ENCODE data around the gene CTNNA3. TPM values are rescaled to one million over a fixed set of nuclear protein-coding genes. Genes with fewer than 3 reads are reported as not detected.

Gene CTNNA3
- total and polyA plus RNA-seq, 2 of the 4 experiments (the other 2 are of a cell fraction): 0.19 to 0.90 TPM

DNA sequence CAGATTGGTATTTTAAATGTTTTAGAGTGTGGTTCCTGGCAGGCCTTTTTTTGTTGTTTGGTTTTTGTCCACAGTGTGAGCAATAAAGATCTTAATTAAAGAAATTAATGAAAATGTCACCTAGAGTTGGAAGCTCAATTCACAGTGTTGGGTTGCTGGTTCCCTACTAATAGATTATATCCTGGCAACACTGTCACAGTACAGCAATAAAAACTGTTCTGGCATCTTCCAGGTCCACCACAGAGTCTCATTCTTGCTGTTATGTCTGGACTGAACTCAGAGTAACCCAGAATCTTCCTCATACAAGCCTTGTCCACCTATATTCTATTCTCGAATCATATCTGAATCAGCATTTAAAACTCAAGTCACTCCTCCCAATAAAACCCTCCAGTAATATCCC, 982.6 kb downstream of the CTNNA3 start:
- Histone ChIP-seq H3K4me1 (ENCODE audit: control insufficient read depth, insufficient read depth, low read length) (no peaks in the 10 kb centered on the region), H3K4ac (ENCODE audit: low read depth, low read length) (no peak overlapping the region), H2BK15ac (ENCODE audit: low read depth, low read length) (no peak overlapping the region), H3K4me2 (ENCODE audit: low read depth, low read length) (no peak overlapping the region), H3K9ac (ENCODE audit: low read depth, low read length) (no peak overlapping the region), H2BK20ac (ENCODE audit: low read depth, low read length) (no peak overlapping the region), H3K27ac (ENCODE audit: insufficient read depth, low read length) (no peak overlapping the region), H3K18ac (ENCODE audit: low read depth, low read length) (no peak overlapping the region), H3K23ac (ENCODE audit: low read depth, low read length) (no peak overlapping the region), H4K91ac (ENCODE audit: insufficient read depth, low read depth, low read length) (no peak overlapping the region), H3K79me1 (ENCODE audit: low read depth in 1 of 2, low read length in 2 of 2) (no peaks in the 10 kb centered on the region), H4K8ac (ENCODE audit: low read depth in 2 of 2, low read length in 2 of 2) (no peak overlapping the region), H3K9me1 (ENCODE audit: insufficient read depth, low read length) (no peaks in the 10 kb centered on the region), H3K56ac (ENCODE audit: extremely low read depth, insufficient read depth, low read length) (no peak overlapping the region), H2AK9ac (replicated peaks; ENCODE audit: low read depth, low read length, poor library complexity) (no peak overlapping the region), H2AK5ac (ENCODE audit: low read depth, low read length) (no peak overlapping the region), H2BK120ac (ENCODE audit: low read depth, low read length) (no peak overlapping the region), H2AFZ (replicated peaks; ENCODE audit: low read length, poor library complexity) (no peak overlapping the region), H3K4me3 (ENCODE audit: insufficient read depth, low read depth, low read length) (no peak overlapping the region), H3K36me3 (ENCODE audit: control insufficient read depth, insufficient read depth, low read length) (no peaks in the 10 kb centered on the region), H3K14ac (replicated peaks; ENCODE audit: low read depth, low read length) (no peak overlapping the region), H3K27me3 (ENCODE audit: control insufficient read depth, insufficient read depth, low read length) (no peaks in the 10 kb centered on the region), H4K20me1 (ENCODE audit: insufficient read depth, low read length) (no peaks in the 10 kb centered on the region), H4K5ac (ENCODE audit: low read depth, low read length) (no peak overlapping the region), H2BK5ac (ENCODE audit: low read depth, low read length, poor library complexity, severe bottlenecking) (no peak overlapping the region), H3K9me3 (ENCODE audit: control insufficient read depth, insufficient read depth, low read length) (no peaks in the 10 kb centered on the region)
- intact Hi-C loops (cut with micrococcal nuclease) (no loop called here), dilution Hi-C loops (cut with HindIII; ENCODE audit: low sequenced_read_pairs, unreplicated experiment) (no loop called here), in situ Hi-C loops (cut with MboI; ENCODE audit: low sequenced_read_pairs) (no loop called here)
- ChIA-PET POLR2A (ENCODE audit: unreplicated experiment) (no interaction called here), CTCF (no interaction called here)
- ATAC-seq (ENCODE audit: low read depth) (no peak), DNase-seq (no peak)
- TF ChIP-seq RAD21 (IDR thresholded peaks at IDR 0.05; ENCODE audit: low read length) (no peak), CEBPB (IDR thresholded peaks at IDR 0.05; ENCODE audit: low read depth, low read length) (no peak), POLR2A (IDR thresholded peaks at IDR 0.05; ENCODE audit: low read depth, low read length) (no peak), MAFK (IDR thresholded peaks at IDR 0.05; ENCODE audit: low read depth, low read length) (no peak), MXI1 (IDR thresholded peaks at IDR 0.05; ENCODE audit: borderline replicate concordance, low read depth, low read length) (no peak), RCOR1 (IDR thresholded peaks at IDR 0.05; ENCODE audit: insufficient replicate concordance, low read length) (no peak), CHD1 (IDR thresholded peaks at IDR 0.05; ENCODE audit: low read depth, low read length) (no peak), NFE2L2 (IDR thresholded peaks at IDR 0.05; ENCODE audit: low read depth, low read length) (no peak)
- TF ChIP-seq, protein P1, sequence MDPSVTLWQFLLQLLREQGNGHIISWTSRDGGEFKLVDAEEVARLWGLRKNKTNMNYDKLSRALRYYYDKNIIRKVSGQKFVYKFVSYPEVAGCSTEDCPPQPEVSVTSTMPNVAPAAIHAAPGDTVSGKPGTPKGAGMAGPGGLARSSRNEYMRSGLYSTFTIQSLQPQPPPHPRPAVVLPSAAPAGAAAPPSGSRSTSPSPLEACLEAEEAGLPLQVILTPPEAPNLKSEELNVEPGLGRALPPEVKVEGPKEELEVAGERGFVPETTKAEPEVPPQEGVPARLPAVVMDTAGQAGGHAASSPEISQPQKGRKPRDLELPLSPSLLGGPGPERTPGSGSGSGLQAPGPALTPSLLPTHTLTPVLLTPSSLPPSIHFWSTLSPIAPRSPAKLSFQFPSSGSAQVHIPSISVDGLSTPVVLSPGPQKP (IDR thresholded peaks at IDR 0.05; ENCODE audit: borderline replicate concordance, low read depth, low read length): no peak
- BruUV-seq (replicated peaks): no TSS peak
- WGBS, 2 experiments (ENCODE audit: extremely low coverage in 2 of 2, insufficient read length in 1 of 2): no CpG with 5 or more reads among the region's 1 CpG
